KMS-11 (cell line): ENCODE measurements around the gene PLCG2.

Experiments used
- H2AFZ ChIP-seq: fragments of 200-600 bp; sonication (generic); 2 replicates; pipeline ENCODE4 v1.6.1; 2016; ENCODE audit warnings: antibody characterized with exemption, mixed run types, low read depth
- H3K27ac ChIP-seq: fragments of 200-600 bp; sonication (generic); 2 replicates; pipeline ENCODE4 v1.6.1; 2016; ENCODE audit warnings: mild to moderate bottlenecking, mixed run types
- H3K27me3 ChIP-seq: fragments of 200-600 bp; sonication (generic); 2 replicates; pipeline ENCODE4 v1.6.1; 2017; ENCODE audit warnings: mild to moderate bottlenecking, low read depth, mixed run types, moderate library complexity; ENCODE audit not compliant: insufficient read depth
- H3K36me3 ChIP-seq: fragments of 200-600 bp; sonication (generic); 2 replicates; pipeline ENCODE4 v1.6.1; 2017; ENCODE audit warnings: mild to moderate bottlenecking, mixed run types; ENCODE audit not compliant: insufficient read depth
- H3K4me1 ChIP-seq: fragments of 200-600 bp; sonication (generic); 2 replicates; pipeline ENCODE4 v1.6.1; 2016; ENCODE audit warnings: mild to moderate bottlenecking, low read depth, mixed run types; ENCODE audit not compliant: poor library complexity, severe bottlenecking
- H3K4me2 ChIP-seq: fragments of 200-600 bp; sonication (generic); 2 replicates; pipeline ENCODE4 v1.7.0; 2016; ENCODE audit warnings: mild to moderate bottlenecking, mixed run types
- H3K4me3 ChIP-seq: fragments of 200-600 bp; sonication (generic); IDR thresholded peaks from 2 replicates; pipeline ENCODE4 v1.6.1; 2017; ENCODE audit warnings: low read depth, low read length, mixed read lengths; ENCODE audit not compliant: insufficient read depth
- H3K79me2 ChIP-seq: fragments of 200-600 bp; sonication (generic); 2 replicates; pipeline ENCODE4 v1.6.1; 2016; ENCODE audit warnings: low read depth, mixed run types; ENCODE audit not compliant: insufficient read depth
- H3K9ac ChIP-seq: fragments of 200-600 bp; sonication (generic); 2 replicates; pipeline ENCODE4 v1.6.1; 2016; ENCODE audit warnings: mild to moderate bottlenecking, mixed run types
- H4K20me1 ChIP-seq: fragments of 200-600 bp; sonication (generic); 2 replicates; pipeline ENCODE4 v1.6.1; 2016; ENCODE audit warnings: mild to moderate bottlenecking, mixed run types; ENCODE audit not compliant: insufficient read depth
- TF ChIP-seq, protein P1 (sequence below): fragments of 200-600 bp; sonication (generic); conservative IDR thresholded peaks from 2 replicates; pipeline ENCODE4 v1.6.1; 2017; ENCODE audit warnings: low read depth, mild to moderate bottlenecking, antibody characterized with exemption, low read length, moderate library complexity, mixed read lengths

Gene PLCG2

DNA sequence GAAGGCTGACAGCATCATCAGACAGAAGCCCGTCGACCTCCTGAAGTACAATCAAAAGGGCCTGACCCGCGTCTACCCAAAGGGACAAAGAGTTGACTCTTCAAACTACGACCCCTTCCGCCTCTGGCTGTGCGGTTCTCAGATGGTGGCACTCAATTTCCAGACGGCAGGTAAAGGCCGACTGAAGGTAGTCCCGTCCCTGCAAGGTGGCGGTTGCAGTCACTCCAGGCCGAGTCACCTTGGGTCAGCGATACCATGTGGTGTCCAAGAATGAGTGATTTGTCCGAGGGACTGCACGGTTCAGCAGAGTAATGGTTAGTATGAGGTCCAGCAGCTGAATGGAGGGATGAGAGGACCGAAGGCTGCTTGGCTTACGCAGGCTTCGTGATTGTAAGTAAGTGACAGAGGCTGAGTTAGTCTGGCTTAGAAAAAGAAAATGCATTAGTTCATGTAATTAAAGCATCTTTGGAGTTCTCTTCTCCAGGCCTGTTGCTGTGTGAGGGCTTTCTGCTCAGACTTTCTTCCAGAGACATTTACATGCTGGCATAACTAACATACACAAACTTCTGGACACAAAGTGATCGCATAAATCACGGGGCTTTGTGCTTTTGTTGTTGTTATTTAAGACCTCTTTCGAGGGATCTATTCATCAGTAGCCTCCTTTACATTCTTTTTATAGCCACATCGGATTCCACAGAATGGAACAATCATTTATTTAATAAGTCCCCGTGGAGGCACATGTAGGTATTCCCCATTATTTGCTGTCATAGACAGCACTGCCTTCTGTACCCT, 157.3 kb downstream of the PLCG2 start:
- no peaks in the 10 kb centered on the region for H3K79me2 ChIP-seq
- TF ChIP-seq, protein P1, sequence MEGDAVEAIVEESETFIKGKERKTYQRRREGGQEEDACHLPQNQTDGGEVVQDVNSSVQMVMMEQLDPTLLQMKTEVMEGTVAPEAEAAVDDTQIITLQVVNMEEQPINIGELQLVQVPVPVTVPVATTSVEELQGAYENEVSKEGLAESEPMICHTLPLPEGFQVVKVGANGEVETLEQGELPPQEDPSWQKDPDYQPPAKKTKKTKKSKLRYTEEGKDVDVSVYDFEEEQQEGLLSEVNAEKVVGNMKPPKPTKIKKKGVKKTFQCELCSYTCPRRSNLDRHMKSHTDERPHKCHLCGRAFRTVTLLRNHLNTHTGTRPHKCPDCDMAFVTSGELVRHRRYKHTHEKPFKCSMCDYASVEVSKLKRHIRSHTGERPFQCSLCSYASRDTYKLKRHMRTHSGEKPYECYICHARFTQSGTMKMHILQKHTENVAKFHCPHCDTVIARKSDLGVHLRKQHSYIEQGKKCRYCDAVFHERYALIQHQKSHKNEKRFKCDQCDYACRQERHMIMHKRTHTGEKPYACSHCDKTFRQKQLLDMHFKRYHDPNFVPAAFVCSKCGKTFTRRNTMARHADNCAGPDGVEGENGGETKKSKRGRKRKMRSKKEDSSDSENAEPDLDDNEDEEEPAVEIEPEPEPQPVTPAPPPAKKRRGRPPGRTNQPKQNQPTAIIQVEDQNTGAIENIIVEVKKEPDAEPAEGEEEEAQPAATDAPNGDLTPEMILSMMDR, result no peak
- no peaks in the 10 kb centered on the region for H4K20me1 ChIP-seq
- no peak overlapping the region for H2AFZ ChIP-seq
- no peaks in the 10 kb centered on the region for H3K4me1 ChIP-seq
- H3K27me3 ChIP-seq, result no peaks in the 10 kb centered on the region
- H3K9ac ChIP-seq, result no peak overlapping the region
- no peak overlapping the region for H3K27ac ChIP-seq
- H3K4me3 ChIP-seq, result no peak overlapping the region
- no peak overlapping the region for H3K4me2 ChIP-seq
- H3K36me3 ChIP-seq, result no peaks in the 10 kb centered on the region

DNA sequence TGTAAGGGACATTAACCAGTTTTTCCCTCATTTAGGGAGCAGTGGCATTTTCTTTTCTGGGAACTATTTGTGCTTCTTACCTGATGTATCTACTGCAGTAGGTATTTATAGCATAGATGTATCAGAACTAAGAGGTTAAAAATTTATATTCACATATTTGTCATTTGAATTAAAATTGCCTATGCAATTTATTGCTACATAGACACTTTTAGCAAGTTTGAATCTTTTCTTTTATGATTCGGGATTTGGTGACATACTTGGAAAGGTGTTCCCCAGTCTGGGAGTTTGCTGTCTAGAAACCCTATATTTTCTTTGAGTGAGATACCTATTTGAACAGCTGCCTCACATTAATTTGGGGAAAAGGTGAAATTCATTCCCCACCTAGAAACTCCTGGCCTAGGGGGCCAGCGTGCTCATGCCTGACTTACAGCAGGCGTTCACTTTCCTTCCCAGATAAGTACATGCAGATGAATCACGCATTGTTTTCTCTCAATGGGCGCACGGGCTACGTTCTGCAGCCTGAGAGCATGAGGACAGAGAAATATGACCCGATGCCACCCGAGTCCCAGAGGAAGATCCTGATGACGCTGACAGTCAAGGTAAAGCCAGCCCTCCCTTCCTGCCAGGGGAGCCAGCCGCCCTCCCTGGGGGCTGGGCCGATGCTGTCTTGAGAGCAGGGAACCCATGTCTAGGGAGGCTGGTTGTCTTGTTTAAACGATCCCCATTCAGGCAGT, 158.4 kb downstream of the PLCG2 start:
- TF ChIP-seq, protein P1, result no peak
- no peaks in the 10 kb centered on the region for H3K4me1 ChIP-seq
- no peaks in the 10 kb centered on the region for H3K36me3 ChIP-seq
- H3K79me2 ChIP-seq, result no peaks in the 10 kb centered on the region
- no peak overlapping the region for H3K9ac ChIP-seq
- no peak overlapping the region for H2AFZ ChIP-seq
- no peak overlapping the region for H3K4me3 ChIP-seq
- H3K27me3 ChIP-seq, result no peaks in the 10 kb centered on the region
- H3K27ac ChIP-seq, result no peak overlapping the region
- H3K4me2 ChIP-seq, result no peak overlapping the region
- H4K20me1 ChIP-seq, result no peaks in the 10 kb centered on the region

DNA sequence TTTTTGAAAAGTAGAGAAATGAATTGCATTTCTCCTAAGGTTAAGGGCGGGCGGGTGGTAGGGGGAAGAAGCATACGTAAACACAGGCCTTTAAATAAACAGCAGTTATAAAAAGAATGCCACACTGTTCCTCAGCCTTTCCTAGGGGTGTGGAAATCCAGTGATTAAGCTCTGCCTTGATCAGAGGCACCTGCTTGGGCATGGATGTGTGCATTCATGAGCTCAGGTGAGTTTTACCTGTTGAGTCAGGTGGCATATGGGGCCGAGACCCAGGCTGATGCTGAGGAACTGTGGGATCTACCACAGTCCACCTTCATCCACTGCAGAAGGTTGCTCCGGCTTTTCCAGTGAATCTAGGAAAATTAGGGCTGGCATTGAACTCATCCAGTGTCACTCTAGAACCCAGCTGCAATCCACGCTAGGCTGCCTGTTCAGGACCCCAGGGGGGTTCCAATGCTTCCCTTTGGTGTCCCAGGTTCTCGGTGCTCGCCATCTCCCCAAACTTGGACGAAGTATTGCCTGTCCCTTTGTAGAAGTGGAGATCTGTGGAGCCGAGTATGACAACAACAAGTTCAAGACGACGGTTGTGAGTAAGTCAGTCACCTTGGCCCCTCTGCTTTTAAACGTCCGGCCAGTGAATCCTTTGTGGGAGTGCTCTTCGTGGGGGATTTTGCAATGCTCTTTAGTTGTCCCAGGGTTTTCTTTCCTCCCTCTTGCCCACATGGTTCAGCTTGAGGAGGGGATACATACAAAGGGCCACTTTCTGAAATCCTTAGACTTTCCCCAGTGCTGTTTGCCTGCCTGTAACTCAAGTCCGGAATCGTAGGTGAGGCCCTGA, 159.5 kb downstream of the PLCG2 start:
- Histone ChIP-seq H3K27ac (no peak overlapping the region), H3K4me1 (no peaks in the 10 kb centered on the region), H3K9ac (no peak overlapping the region), H4K20me1 (no peaks in the 10 kb centered on the region), H3K4me2 (no peak overlapping the region), H3K36me3 (no peaks in the 10 kb centered on the region), H3K27me3 (no peaks in the 10 kb centered on the region), H3K4me3 (no peak overlapping the region), H3K79me2 (no peaks in the 10 kb centered on the region), H2AFZ (no peak overlapping the region)
- TF ChIP-seq, protein P1, result no peak

DNA sequence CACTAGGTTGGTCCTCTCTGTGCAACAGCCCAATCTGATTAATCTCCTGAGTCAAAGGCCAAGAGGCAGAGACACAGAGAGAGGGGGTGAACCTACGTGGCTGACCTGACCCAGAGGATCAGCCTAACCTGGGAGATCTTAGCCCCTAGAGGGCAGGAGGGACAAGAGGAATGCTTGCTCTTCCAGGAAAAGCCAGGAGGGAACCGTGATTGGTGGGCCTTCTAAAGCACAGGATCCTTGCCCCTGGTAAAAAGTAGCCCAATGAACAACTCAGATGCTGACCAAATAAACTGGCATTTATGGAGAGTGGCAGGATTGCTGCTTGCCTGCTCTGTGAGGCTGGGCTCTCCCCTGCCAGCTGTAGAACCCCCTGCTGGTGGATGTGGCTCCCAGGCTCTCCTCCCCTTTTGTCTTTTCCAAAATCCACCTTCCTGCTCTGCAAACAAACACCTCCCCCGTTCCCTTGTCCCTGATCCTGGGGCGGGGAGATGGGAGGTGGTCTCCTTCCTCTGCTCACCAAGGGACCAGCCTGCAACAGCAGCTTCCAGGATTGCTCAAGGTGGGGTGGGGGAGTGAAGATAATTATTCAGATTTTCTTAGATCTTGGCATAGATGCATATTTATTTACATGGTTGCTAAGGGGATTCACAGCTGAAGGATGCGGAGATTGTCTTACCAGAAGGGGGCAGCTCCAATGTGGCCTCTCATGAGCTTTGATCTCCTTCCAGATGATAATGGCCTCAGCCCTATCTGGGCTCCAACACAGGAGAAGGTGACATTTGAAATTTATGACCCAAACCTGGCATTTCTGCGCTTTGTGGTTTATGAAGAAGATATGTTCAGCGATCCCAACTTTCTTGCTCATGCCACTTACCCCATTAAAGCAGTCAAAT, 160.3 kb downstream of the PLCG2 start:
- H3K4me1 ChIP-seq, result no peaks in the 10 kb centered on the region

More for the DNA sequence above, 160.3 kb downstream of the PLCG2 start:
- no peak overlapping the region for H3K4me2 ChIP-seq
- no peaks in the 10 kb centered on the region for H3K27me3 ChIP-seq
- no peaks in the 10 kb centered on the region for H3K36me3 ChIP-seq
- H3K4me3 ChIP-seq, result no peak overlapping the region
- H3K79me2 ChIP-seq, result no peaks in the 10 kb centered on the region
- no peak overlapping the region for H2AFZ ChIP-seq
- no peak overlapping the region for H3K9ac ChIP-seq
- no peaks in the 10 kb centered on the region for H4K20me1 ChIP-seq
- no peak overlapping the region for H3K27ac ChIP-seq
- TF ChIP-seq, protein P1, result no peak
